SK-N-MC (cell line): ENCODE measurements around the gene SLC25A36.
"Not testable (repeated sequence)": the region's sequence is repeated elsewhere in the genome, so short reads cannot be mapped to it uniquely, and the experiment has no call there.

Experiments used
- DNase-seq: peaks from one replicate; pipeline ENCODE4 v3.0.0-alpha.2; 2011; ENCODE audit warnings: low read depth, low spot score
- H3K27ac ChIP-seq: fragments of 200-600 bp; sonication (generic); 2 replicates; pipeline ENCODE4 v1.5.1; 2016; ENCODE audit warnings: mixed run types
- H3K36me3 ChIP-seq: fragments of 200-600 bp; sonication (generic); 2 replicates; pipeline ENCODE4 v1.6.1; 2017; ENCODE audit warnings: antibody characterized with exemption, low read length, mixed read lengths; ENCODE audit not compliant: insufficient read depth
- H3K4me3 ChIP-seq: fragments of 200-600 bp; sonication (generic); 2 replicates; pipeline ENCODE4 v1.5.1; 2016
- H3K9ac ChIP-seq: fragments of 200-600 bp; sonication (generic); 2 replicates; pipeline ENCODE4 v1.8.0; 2017; ENCODE audit warnings: mixed run types, mixed read lengths; ENCODE audit not compliant: insufficient read length
- H3K9me3 ChIP-seq: fragments of 200-600 bp; sonication (generic); 2 replicates; pipeline ENCODE4 v1.6.1; 2017; ENCODE audit warnings: low read depth, mild to moderate bottlenecking, antibody characterized with exemption, low read length, moderate library complexity, mixed read lengths
- EZH2 ChIP-seq: fragments of 200-600 bp; sonication (generic); IDR thresholded peaks from one replicate; pipeline ENCODE4 v1.6.1; 2017; ENCODE audit warnings: antibody characterized with exemption
- FOXP2 ChIP-seq: optimal IDR thresholded peaks from 2 replicates; pipeline ENCODE3; 2011; ENCODE audit warnings: mild to moderate bottlenecking, moderate library complexity; ENCODE audit not compliant: insufficient read depth; ENCODE audit errors: extremely low read length, control extremely low read depth
- POLR2AphosphoS5 ChIP-seq: IDR thresholded peaks from 2 replicates; pipeline ENCODE4 v1.6.1; 2012; ENCODE audit warnings: mild to moderate bottlenecking, low read depth, low read length, borderline replicate concordance

SLC25A36 gene

DNA sequence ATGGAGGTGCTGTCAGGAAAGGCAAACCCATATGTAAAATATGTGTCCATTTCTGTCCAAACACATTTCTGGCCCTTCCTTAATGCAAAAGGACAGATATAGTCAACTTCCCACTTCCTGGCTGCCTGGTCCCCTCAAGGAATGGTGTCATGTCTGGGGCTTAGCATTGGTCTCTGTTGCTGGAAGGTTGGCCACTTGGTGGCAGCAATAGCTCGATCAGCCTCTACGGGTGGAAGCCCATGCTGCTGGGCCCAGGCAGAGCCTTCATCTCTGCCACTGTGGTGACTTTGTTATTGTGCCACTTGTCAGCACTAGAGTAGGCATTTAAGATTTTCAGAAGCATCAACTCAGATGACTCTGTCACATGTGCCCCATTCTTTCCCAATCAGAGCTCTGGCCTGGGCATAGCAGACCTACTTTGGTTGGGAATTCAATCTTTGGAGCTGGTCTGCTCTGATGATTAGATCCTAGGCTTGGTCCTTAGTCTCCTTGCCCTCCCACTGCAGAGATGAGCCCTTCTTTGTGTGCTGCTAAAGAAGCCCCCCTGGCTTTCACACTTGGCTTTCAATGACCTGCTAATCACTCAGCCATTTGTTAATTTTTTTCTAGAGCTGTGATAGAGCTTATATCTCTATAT lies 58.5 kb downstream of the SLC25A36 start:
- TF ChIP-seq EZH2 (no peak), POLR2AphosphoS5 (no peak), FOXP2 (no peak)
- no peak for DNase-seq
- Histone ChIP-seq H3K36me3 (no peaks in the 10 kb centered on the region), H3K27ac (no peak overlapping the region), H3K4me3 (no peak overlapping the region), H3K9ac (no peak overlapping the region), H3K9me3 (no peaks in the 10 kb centered on the region)

DNA sequence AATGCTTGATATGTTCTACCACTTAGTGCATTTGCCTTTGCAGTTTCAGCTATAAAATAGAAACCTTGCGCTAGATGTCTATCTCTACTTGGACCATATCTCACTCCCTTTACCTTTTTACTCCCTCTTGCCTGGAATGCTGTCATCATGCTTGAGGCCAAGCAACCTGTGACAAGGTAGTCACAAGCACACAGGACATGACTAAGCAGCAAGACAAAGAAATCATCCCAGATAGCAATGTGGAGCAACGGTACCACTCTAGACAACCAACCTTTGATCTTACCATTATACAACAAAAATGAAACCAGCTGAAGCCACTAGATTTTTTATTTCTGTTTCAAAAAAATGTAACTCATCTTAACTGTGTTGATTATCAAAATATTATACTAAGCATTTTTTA lies 59.0 kb downstream of the SLC25A36 start:
- H3K27ac ChIP-seq = no peak overlapping the region
- no peak overlapping the region for H3K9ac ChIP-seq
- H3K36me3 ChIP-seq = no peaks in the 10 kb centered on the region
- H3K9me3 ChIP-seq = no peaks in the 10 kb centered on the region
- DNase-seq = no peak
- TF ChIP-seq FOXP2 = no peak
- no peak for TF ChIP-seq EZH2
- TF ChIP-seq POLR2AphosphoS5 = no peak
- H3K4me3 ChIP-seq = no peak overlapping the region

DNA sequence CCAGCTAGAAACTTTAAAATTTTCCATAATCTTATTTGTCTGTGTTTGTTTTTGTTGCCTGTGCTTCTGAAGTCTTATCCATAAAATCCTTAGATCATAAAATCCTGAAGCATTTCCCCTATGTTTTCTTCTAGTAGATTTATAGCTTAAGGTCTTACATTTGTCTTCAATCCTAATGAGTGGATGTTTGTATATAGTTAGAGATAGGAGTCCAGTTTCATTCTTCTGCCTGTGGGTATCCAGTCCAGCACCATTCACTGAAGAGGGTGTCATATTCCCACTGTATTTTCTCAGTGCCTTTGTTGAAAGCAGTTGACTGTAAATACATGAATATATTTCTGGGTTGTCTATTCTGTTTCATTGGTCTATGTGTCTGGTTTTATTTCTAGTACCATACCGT lies 64.7 kb downstream of the SLC25A36 start:
- Histone ChIP-seq H3K9ac (no peak overlapping the region), H3K4me3 (no peak overlapping the region), H3K36me3 (no peaks in the 10 kb centered on the region), H3K27ac (no peak overlapping the region), H3K9me3 (no peaks in the 10 kb centered on the region)
- no peak for DNase-seq
- TF ChIP-seq EZH2 (no peak), FOXP2 (no peak), POLR2AphosphoS5 (no peak)

DNA sequence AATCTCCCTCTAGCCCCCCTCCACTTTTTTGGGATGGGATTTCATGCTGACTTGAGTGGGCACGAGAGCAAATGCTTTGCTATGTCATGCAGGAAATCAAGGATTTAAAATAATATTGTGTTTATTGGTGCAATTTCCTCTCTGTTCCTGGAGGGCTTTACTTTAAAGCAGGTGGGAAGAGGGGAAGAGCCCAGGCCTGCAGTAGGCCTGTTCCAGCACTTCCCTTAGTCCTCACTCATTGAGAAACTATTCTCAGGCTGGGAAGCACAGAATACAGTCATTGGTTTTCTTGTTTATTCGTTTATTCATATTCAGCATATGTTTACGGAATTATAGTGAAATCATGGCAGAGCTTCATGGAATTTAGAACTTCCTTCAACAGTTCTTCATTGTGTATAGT lies 67.9 kb downstream of the SLC25A36 start:
- DNase-seq = no peak
- no peak for TF ChIP-seq POLR2AphosphoS5
- no peak for TF ChIP-seq FOXP2
- TF ChIP-seq EZH2 = no peak
- Histone ChIP-seq H3K4me3 (no peak overlapping the region), H3K9ac (no peak overlapping the region), H3K9me3 (no peaks in the 10 kb centered on the region), H3K36me3 (no peaks in the 10 kb centered on the region), H3K27ac (no peak overlapping the region)

DNA sequence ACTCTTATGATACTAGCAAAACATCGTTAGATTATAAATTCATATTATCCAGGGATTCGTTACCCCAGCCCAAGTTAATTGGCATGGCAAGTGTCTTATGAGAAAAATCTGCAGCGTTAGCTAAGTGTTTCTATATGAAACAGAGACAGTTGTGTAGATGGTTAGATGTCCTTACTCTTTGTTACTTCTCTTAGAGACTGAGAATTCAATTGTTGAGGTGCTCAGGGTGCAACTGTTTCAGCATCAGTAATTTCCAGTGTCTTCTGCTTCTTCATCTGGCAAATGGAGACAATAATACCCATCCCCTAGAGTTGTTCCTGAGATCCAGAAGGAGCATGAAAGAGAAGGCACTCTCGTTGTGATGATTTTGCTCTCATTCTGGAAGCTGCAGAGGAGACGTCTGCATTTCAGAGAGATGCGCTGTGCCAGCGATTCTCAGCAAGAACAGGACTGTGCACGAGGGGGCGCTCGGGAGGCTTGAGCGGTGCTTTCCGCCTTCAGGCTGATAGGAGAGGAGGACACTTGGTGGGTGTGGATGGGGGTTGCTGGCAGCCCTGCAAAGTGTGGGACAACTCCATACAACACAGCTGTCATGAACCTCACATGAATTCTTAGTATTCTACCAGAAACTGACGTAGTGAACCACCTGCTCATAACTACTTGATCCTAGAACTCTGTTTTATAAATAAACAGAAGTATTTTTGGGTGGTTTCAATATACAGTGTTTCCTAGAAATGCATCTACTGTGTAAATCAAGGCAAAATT lies 69.8 kb downstream of the SLC25A36 start:
- Histone ChIP-seq H3K27ac (no peak overlapping the region), H3K4me3 (no peak overlapping the region)

DNA sequence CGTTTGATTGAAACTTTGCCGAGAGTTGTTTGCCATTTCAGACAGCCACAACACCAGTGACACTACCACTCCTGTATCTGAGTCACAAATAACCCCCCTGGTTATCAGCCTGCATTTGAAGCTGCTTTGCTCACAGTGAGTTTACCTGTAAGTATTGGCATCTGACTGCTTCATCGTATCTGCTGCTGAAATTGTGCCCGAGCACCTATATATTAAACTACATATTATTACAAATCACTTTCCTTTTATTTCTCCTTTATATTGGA lies 70.3 kb downstream of the SLC25A36 start:
- Histone ChIP-seq H3K9ac (no peak overlapping the region), H3K27ac (no peak overlapping the region), H3K36me3 (no peaks in the 10 kb centered on the region), H3K9me3 (no peaks in the 10 kb centered on the region), H3K4me3 (no peak overlapping the region)
- no peak for DNase-seq
- TF ChIP-seq EZH2 (no peak), FOXP2 (no peak), POLR2AphosphoS5 (no peak)

More for the DNA sequence above, 69.8 kb downstream of the SLC25A36 start:
- no peaks in the 10 kb centered on the region for H3K36me3 ChIP-seq
- DNase-seq = peak; percentile 18
- H3K9ac ChIP-seq = no peak overlapping the region
- no peaks in the 10 kb centered on the region for H3K9me3 ChIP-seq
- TF ChIP-seq EZH2 (no peak), POLR2AphosphoS5 (no peak), FOXP2 (no peak)

DNA sequence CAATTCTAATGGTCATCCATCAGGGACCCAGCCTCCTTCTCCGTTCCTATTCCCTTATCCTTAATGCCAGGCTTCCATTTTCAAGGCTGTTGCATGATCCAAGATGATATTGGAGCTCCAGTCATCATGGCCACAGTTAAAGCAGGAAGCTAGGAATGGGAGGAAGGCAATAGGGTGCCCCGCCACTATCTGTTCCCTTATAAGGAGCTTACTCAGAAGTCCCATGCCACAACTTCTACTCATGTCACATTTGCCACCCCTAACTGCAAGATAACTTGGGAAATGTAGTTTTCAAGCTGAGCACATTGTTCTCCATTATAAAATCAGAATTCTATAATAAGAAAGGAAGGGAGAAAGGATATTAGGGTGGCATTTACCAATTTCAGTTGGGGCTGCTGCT lies 70.9 kb downstream of the SLC25A36 start:
- TF ChIP-seq POLR2AphosphoS5 (no peak), FOXP2 (no peak), EZH2 (no peak)
- no peak overlapping the region for H3K27ac ChIP-seq
- no peaks in the 10 kb centered on the region for H3K9me3 ChIP-seq
- no peaks in the 10 kb centered on the region for H3K36me3 ChIP-seq
- H3K9ac ChIP-seq = no peak overlapping the region
- no peak for DNase-seq
- no peak overlapping the region for H3K4me3 ChIP-seq

DNA sequence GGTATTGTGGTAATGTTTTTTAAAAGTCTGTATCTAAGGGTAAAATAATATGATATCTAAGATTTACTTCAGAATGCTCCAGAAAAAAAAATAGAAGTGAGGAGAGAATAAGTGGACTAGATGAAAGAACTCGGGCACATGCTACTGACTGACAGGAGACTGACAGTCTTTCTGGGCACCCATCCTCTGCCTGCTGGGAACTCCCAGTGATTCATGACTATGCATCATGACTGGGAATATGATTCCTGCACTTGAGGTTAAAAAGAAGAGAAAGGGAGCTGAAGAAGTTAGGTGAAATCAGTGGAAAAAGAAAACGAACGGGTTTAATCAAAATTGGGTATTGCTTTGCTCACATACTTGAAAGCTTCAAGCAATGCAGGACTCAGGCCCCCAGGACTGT lies 73.8 kb downstream of the SLC25A36 start:
- Histone ChIP-seq H3K9me3 (no peaks in the 10 kb centered on the region), H3K36me3 (no peaks in the 10 kb centered on the region), H3K27ac (no peak overlapping the region), H3K4me3 (no peak overlapping the region), H3K9ac (no peak overlapping the region)
- no peak for DNase-seq
- TF ChIP-seq FOXP2 = no peak
- TF ChIP-seq EZH2 = no peak
- TF ChIP-seq POLR2AphosphoS5 = no peak

DNA sequence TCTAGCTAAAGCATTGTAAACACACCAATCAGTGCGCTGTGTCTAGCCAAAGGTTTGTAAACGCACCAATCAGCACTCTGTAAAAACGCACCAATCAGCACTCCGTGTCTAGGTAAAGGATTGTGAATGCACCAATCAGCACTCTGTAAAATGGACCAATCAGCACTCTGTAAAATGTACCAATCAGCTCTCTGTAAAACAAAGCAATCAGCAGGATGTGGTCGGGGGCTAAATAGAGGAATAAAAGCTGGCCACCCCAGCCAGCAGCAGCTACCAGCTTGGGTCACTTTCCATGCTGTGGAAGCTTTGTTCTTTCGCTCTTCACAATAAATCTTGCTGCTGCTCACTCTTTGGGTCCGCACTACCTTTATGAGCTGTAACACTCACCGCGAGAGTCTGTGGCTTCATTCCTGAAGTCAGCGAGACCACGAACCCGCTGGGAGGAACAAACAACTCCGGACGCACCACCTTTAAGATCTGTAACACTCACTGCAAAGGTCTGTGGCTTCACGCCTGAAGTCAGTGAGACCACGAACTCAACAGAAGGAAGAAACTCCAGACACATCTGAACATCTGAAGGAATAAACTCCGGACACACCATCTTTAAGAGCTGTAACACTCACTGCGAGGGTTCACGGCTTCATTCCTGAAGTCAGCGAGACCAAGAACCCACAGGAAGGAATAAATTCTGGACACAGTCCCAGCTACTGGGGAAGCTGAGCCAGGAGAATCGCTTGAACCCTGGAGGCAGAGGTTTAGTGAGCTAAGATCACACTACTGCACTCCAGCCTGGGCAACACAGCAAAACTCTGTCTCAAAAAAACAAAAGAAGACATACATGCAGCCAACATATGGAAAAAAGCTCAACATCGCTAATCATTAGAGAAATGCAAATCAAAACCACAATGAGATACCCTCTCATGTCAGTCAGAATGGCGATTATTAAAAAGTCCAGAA lies 76.0 kb downstream of the SLC25A36 start:
- H3K27ac ChIP-seq, H3K9ac ChIP-seq, DNase-seq, H3K36me3 ChIP-seq, H3K4me3 ChIP-seq, H3K9me3 ChIP-seq: not testable (repeated sequence)
